ENCODE data around the gene BPI. TPM values are rescaled to one million over a fixed set of nuclear protein-coding genes. Genes with fewer than 3 reads are reported as not detected.
"Not testable (repeated sequence)": the region's sequence is repeated elsewhere in the genome, so short reads cannot be mapped to it uniquely, and the experiment has no call there.

BPI gene
- total RNA-seq, 1 experiment from 2014 or later = 0.10 TPM

GRCh38 chr20:38277691-38278090 is 26.3 kb upstream of the BPI start:
- no peak for DNase-seq (ENCODE audit: low spot score)

- no peak for DNase-seq (ENCODE audit: low spot score)
Measured at GRCh38 chr20:38278131-38278530, 25.8 kb upstream of the BPI start.

- no peak for DNase-seq (ENCODE audit: low spot score)
Measured at GRCh38 chr20:38278763-38279162, 25.2 kb upstream of the BPI start.

GRCh38 chr20:38281176-38281915 is 22.6 kb upstream of the BPI start:
- DNase-seq (ENCODE audit: low spot score) = not testable (repeated sequence)

GRCh38 chr20:38283236-38283635 is 20.7 kb upstream of the BPI start:
- no peak for DNase-seq (ENCODE audit: low spot score)

- not testable (repeated sequence) for DNase-seq (ENCODE audit: low spot score)
Measured at GRCh38 chr20:38284066-38284650, 19.8 kb upstream of the BPI start.

GRCh38 chr20:38284893-38285444 is 19.0 kb upstream of the BPI start:
- DNase-seq (ENCODE audit: low spot score) = no peak

GRCh38 chr20:38286586-38287531 is 17.1 kb upstream of the BPI start:
- DNase-seq (ENCODE audit: low spot score) = no peak

- peak; percentile 84 for DNase-seq (ENCODE audit: low spot score)
Measured at GRCh38 chr20:38290829-38291814, 12.8 kb upstream of the BPI start.

GRCh38 chr20:38291966-38292365 is 12.0 kb upstream of the BPI start:
- no peak for DNase-seq (ENCODE audit: low spot score)

- no peak for DNase-seq (ENCODE audit: low spot score)
Measured at GRCh38 chr20:38293491-38294065, 10.4 kb upstream of the BPI start.

GRCh38 chr20:38294076-38294591 is 9.8 kb upstream of the BPI start:
- no peak for DNase-seq (ENCODE audit: low spot score)

GRCh38 chr20:38295811-38296210 is 8.1 kb upstream of the BPI start:
- DNase-seq (ENCODE audit: low spot score) = no peak

GRCh38 chr20:38296433-38296832 is 7.5 kb upstream of the BPI start:
- DNase-seq (ENCODE audit: low spot score) = no peak

GRCh38 chr20:38297916-38298674 is 5.9 kb upstream of the BPI start:
- DNase-seq (ENCODE audit: low spot score) = no peak

- DNase-seq (ENCODE audit: low spot score) = no peak
Measured at GRCh38 chr20:38298768-38299288, 5.1 kb upstream of the BPI start.

- no peak for DNase-seq (ENCODE audit: low spot score)
Measured at GRCh38 chr20:38299963-38300362, 4.0 kb upstream of the BPI start.

- DNase-seq (ENCODE audit: low spot score) = no peak
Measured at GRCh38 chr20:38300438-38300837, 3.5 kb upstream of the BPI start.

- no peak for DNase-seq (ENCODE audit: low spot score)
Measured at GRCh38 chr20:38301309-38301708, 2.6 kb upstream of the BPI start.

Data from H4 (cell line).